ENCODE data around the gene ALPL. TPM values are rescaled to one million over a fixed set of nuclear protein-coding genes. Genes with fewer than 3 reads are reported as not detected.
A peak's percentile ranks its signal among the peaks of the same experiment; 100 is the strongest.

ALPL gene
- total RNA-seq, 1 donor from 2014 or later = 1.4 TPM

DNA sequence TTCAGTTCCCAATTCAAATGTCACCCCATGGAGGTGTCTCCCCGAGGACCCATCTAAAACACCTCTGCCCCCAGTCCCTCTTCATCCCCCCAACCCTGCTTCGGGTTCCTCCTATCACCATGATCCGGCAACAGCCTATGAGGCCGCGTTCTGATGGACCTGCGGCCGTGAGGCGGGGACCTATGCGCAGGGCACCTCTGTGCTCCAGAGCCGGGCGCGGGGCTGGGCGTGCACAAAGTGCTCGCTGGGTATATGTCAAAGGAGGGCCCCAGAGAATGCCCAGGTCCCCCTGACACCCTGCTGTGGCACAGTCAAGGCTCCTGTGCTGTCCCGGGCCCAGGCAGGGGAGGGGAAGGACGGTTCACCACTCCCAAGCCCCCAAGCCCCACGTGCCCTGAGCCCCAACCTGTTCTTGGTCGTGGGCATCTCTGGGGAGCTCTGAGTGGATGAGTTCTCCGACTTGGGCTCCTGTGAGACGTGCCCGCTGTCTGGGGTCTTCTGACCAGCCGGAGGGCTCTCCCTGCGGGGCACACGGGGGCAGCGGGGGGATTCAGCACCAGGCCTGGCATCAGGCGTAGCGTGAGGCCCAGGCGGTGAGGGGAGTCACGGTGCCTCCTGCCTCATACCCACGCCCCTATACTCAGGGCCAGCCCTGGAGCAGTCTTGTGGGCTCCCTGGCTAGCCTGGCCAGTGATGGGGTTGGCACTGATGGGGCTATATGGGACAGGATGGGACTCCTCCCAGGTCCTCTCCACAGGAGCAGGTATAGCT lies 92.2 kb downstream of the ALPL start:
- no peak for DNase-seq

DNA sequence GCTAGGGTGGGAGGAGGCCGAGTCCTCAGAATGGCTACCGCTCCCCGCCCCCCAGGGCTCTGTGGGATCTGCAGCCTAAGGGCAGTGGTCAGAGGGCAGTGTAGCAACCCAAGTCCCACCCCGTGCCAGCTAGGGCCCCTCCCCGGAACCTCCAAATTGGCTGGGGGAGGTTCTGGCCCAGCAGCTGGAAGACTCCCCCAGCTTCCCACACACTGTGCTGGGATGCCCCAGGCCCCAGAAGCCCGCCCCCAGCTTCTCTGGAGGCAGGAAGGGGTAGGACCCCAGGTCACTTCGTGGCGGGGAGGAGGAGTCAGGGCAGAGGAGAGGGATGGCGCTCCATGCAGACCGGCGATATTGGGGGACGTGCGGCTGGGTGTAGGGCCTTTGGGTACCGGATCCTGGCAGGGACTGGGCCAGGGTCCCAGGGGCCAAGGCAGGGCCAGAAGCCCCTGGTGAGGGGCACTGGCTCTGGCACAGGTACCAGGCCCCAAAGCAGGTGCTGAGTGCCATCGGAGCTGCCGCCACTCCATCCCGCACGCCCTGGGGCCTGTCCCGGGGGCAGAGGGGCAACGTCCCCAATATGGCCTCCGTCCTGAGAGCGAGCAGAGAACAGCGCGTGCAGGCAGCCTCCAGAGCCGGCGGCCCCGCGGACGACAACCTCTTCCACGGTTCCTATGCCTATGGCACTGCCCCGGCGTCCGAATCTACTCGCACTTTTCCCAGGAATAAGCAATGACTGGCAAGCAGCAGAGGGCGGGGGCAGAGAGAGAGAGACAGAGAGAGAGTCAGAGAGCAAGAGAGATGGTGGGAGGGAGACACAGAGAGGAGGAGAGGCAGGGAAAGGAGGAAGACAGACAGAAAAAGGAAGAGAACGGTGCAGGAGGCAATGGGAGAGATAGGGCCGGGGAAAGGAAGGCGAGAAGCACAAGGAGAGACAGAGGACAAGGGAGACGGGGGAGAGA lies 94.2 kb downstream of the ALPL start:
- no peak for DNase-seq

DNA sequence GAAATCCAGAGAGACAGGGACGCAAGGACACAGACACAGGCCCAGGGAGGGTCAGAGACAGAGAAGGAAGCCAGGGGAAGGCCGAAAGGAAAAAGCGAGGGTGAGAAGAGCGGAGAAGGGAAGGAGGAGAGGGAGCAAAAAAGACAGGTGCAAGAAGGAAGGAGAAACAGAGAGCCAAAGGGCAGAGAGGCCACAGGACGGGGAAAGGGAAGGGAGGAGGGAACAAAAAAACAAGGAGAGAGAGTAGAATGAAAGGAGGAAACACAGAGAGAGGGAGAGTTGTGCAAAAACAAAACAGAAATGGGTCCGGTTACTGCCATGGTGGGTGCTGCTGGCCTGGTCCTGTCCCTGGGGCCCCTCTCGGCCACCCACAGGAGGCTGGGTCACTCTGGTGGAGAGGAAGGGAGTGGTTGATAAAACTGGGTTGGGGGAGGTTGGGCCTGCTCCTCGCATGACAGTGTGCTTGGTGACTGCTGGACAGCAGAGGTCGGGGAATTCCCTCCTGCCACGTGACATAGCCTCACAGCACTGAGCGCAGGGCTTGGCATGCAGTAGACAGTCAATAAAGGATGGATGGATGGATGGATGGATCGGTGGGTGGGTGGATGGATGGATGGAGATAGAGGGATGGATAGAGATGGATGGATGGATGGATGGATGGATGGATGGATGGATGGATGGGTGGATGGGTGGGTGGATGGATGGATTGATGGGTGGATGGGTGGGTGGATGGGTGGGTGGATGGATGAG lies 95.2 kb downstream of the ALPL start:
- DNase-seq = no peak

DNA sequence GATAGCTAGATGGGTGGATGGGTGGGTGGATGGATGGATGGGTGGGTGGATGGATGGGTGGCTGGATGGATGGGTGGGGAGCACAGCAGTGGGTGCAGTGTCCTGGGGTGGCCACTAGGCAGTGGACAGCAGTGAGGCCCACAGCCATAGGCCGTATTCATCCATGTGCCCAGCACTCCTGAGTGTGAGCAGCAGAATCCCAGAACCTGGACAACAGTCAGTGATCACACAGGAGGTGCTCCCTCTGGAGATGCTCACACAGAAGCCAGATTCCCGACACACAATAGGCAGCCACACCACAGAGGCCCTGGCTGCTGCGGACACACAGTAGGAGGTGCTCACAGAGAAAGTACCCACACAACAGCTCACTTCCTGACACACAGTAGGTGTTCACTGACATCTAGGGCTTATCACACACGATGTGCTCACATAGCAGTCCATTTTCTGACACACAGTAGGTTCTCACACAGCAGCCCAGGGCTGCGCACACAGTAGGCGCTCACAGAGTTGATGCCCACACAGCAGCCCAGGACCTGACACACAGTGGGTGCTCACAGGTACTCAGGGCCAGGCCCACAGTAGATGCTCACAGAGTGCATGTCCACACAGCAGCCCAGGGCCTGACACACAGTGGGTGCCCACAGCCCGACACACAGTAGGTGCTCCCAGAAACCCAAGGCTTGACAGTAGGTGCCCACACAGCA lies 95.9 kb downstream of the ALPL start:
- DNase-seq = no peak

DNA sequence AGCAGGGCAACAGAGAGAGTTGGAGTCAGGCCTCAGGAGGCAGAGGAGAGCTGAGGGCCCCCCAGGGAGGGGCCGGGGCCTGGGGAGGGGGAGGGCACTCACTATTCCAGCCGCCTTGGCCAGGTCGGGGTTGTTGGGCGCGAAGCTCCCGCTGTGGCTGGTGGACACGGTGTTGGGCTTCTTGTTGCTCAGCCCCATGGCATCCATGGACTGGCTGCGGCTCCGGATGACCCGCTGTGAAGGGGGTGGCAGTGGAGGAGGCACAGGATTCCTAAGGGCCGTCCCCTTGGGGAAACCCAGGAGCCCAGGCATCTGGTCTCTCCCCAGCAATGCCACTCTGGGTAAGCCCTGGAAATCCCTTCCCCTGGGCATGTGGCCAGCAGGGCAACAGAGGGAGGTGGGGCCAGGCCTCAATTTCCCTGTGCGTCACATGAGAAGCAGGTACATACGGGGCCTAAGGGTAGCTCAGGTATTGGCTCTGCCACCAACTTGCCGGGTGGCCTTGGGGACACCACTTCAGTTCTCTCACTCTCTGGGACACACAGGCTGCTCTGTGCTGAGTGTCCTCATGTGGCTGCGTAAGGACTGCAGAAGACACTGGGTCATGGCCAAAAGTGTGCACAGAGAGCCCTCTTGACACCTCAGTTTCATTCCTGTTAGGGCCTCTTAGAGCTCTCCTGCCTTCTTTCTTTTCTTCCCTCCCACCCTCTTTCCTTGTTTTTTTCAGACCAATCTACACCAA lies 96.9 kb downstream of the ALPL start:
- DNase-seq = no peak

DNA sequence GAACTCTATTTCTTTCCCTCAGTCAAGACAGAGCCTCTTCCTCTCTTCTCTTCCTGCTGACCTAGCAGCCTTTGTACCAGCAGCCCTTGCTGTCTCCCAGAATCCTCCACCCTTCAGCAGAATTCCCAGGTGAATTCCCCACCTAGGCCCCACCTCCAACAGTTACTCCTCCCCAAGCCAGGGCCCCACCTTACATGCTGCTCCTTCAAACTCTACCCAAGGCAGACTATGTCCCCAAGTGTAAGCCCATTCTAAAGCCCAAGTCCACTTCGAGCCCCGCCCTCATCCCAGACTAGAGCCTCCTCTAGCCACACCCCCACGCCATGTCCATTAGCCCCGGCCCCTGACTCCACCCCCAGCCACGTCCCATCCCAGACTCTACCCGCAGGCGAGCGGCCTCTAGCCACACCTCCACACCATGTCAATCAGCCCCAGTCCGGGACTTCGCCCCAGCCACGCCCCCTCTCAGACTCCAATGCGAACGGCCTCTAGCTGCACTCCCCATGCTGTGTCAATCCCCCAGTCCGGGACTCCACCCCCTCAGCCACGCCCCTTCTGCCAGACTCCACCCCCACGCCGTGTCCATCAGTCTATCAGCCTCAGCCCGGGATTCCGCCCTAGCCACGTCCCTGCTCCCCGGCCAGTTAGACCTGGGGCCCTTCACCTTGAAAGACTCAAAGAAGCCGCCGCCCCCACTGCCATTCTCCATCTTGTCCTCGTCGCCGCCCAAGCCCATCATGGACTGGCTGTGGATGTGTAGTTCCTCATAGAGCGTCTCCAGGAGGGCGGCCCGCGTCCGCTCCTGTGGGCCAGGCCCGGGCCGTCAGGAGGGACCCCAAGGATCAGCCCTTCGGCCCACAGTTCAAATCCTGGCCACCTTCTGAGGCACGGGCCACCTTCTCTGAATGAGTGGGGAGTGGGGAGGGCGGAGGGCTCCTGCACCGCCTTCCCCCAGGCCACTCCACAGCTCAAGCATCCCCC lies 98.6 kb downstream of the ALPL start:
- DNase-seq = peak; percentile 45

DNA sequence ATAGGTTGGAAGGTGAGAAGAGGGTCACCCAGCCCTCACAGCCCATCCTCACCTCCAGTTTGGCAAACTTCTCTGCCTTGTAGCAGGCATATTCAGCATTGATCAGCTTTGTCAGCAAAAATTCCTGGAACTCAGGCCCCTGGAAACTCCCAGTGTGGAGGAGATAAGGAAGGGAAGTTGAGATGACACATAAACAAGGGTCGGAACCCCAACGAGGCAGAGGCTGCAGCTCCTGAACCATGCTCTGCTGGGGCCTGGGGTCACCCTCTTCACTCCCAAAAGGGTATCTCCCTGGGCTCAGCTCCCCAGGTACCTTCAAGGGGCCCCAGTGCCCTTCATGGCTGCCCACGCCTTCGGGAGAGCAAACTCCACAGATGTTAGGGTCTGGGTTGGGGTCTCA lies 99.6 kb downstream of the ALPL start:
- DNase-seq = no peak

DNA sequence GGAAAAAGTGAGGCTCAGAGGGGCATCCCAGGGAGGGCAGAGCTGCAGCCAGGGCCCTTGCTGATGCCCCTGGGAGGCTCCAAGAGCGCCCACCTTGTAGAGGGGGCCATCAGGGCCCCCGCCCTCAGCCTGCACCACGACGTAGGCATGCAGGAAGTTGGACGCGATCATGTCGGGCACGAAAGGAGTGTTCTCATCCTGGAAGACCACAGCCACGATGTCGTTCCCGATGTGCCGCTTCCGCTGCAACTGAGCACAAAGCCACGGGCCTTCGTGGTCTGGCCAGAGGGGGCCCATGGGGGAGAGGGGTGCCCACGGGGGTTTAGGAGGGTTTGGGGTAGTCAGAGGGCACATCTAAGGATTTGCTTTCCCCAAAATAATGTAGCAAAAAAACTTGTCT lies 100.8 kb downstream of the ALPL start:
- no peak for DNase-seq

DNA sequence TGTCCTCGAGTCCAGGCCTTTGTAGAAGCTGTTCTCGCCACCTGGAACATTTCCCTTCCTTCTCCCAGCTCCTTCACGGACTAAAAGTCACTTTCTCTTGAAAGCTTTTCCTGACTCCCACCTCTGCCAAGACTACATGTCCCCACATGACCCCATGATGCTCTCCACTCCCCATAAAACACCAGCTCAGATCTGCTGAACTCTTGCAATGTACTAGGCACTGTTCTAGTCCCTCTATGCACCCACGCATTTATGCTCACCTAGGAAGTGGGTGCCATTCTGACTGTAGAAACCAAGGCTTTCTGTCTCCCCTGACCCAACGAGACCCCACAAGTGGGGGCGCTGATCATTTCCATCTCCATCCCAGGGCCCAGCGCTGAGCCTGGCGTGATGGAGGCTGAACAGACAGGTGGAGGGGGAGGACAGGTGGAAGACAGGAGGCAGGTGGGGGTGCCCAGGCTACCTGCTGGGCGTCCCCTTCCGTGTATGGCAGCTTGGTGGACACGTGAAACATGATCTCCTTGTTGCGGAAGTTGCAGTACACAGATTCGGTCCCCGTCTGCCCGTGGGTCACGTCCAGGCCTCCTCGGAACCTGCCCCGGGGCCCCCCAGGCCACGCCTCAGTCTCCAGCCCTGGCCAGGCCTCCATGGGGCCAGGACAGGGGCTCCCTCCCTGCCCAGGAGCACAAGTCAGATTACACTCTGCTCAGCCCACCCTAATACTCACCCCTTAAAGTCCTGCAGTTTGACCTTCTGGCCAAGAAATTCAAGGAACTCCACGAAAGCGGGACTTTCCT lies 102.0 kb downstream of the ALPL start:
- no peak for DNase-seq

DNA sequence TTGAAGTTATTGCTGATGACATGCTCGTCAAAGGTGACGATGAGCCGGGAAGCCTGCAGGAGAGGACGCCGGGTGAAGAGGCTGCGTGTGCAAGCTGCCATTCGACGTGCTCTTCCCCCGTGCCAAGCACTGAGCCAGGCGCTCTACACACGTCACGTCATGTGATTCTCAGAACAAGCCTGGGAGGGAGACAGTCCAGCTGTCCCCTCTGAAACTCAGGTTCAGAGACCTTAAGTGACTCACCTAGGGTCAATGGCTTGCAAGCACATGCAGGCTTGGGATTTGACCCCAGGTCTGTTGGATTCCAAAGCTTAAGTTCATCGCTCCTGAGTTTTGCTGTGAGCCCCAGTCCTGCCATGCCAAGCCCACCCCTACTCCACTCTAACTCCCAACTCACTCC lies 102.8 kb downstream of the ALPL start:
- DNase-seq = no peak

DNA sequence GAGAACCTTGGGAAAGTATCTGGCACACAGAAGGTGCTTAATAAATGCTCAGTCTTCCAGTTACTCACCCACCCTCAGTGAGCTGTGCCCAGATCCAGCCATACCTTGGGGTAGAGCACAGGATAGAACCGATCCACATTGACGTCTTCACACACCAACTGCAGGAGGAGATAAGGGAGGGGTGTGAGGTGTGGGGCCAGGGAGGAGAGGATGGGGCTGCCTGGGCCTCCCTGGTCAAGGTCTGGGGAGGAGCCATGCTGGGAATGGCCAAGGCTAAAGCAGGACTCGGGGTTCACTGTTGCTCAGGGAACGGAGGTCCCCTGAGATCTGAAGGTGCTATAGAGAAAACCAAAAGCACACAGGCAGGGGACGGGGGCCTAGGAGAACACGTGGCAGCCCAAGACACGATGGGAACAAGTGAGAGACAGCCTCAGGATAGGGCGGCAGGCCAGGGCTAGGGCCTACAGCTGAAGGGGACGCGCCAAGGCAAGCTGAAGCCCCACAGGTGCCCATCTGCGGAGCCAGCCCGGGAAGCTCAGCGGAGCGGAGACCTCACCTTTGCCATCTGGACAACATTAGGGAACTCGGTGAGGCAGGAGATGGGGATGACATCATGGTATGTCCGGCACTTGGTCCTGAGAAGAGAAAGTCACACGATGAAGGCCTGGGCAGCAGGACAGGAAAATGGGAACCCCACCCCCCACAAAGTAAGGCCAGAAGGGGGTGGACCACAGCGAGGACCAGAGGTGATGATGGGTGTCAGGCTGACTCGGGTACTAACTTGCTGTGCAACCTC lies 104.0 kb downstream of the ALPL start:
- no peak for DNase-seq

DNA sequence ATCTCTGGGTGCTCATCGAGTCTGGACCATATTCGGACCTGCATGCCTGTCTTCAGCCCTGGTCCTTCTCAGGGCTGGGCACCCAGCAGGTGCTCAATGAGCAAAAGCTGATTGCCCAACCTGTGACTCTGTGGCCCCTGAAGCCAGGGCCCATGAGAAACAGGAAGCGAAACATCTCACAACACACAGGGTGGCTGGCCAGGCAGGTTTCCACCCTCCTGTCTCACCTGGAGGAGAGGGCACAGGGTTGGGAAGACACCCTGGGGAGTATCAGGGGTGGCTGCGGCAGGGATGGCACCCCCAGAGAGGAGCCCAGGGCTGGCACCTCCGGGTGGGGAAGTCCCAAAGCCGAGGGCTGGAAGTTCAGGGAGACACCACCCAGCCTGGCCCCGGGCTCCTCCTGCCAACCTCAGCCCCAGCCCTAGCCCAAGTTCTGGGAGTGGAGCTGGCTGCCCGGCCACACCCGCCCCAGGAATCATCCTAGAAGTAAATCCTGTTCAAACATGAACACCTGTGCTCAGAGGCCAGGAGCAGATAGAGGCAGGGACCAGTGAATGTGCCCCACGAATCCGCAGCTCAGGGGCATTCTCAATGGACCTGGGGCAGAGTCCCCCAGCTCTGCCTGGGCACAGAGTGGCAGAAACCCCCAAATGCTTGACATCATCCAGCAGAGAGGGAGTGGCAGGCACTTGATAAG lies 105.3 kb downstream of the ALPL start:
- DNase-seq = no peak

DNA sequence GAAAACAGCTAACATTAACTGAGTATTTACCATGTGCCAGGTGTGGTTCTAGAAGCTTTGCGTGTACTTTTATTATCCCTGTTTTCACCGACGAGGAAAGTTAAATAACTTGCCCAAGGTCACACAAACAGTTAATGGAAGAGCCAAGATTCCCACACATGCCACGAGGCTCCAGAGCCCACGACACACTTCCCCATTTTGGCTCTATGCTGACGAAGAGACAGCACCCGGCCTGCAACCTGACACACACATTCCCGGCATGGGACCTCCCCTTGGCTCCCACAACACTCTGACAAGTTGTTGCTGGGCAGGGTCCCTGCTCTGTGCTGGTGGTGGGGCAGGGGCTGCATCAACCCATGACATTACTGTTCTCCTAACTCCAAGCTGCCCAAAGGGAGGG lies 107.1 kb downstream of the ALPL start:
- no peak for DNase-seq

DNA sequence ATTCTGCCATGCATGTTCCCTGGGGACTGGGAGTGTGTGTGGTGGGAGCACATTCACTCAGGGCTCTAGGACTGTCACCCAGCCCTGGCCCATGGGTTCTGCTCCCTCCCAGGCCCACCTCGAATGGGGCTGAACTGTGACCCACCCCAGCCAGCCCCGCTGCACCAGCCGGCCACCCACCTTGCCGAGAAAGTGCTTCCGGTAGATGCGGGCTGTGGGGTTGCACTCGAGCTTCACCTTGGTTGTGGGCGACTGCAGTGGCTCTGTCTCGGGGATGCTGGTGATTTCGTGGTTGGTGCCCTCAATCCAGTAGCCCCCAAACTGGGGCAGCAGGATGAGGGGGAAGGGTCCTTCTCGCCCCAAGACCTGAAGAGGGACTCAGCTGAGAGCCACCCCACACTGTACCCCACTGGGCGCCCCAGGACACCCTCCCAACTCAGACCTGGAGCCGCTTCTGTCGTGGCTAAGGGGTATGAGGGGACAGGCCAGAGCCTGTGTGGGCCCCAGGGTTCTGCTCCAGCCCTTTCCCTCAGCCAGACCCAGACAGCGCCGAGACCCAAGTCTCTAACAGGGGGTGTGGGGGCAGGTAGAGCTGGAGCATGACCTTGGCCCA lies 108.0 kb downstream of the ALPL start:
- DNase-seq = no peak

DNA sequence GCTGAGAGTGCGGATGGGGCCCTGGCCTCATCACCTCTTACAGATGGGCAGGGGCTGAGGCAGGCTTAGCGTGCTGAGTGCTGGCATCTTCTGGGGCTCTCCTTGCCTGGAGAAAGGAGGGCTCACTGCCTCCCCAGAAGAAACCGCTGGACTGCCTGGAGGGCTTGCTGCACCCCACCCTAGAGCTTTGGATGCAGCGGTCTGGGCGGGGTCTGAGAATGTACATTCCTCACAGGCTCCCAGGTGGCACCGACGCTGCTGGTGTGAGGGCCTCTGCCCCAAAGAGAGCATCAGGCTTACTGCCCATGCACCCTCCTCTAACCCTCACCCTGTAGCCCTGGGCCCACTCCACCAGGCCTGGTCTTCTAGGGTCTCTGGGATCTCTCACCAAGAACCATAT lies 108.8 kb downstream of the ALPL start:
- no peak for DNase-seq

DNA sequence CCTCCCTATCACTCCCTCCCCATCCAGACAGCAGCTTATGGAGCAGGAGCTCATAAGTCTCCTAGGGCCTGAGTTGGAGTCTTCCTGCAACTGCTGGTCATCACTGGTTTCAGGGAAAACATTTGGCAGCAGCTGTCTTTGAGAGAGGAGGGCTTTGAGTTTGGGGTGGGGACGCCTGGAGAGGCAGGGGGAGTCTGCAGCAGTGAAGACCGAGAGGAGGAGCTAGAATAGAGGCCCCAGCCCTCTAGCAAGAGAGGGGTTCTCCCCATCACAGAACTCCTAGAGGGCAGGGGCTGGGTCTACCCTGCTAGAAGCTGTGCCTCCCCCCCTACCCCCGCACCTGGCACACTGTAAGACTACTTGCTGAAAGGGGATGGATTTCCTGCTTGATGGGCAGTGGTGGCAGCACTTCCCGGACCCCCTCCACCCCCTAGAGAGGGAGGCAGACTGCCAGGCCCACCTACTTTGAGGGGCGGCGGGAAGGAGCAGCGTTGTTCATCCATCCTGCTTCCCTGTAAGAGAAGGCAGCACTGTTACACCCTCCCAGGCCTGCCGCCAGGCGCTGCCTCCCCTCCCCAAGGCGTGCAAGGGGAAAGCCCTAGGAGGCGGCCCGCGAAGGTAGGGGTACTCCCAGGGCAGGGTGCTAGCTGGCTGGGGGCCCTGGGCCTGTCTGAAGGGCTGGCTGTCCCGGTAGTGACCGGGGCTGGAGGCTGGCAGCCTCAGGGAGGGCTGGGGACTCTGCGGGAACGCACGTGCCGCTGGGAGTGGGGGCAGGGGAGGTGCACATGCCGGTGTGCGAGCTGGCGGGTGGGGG lies 109.5 kb downstream of the ALPL start:
- DNase-seq = no peak

Data from occipital lobe (tissue), 2 donors.